ENCODE data around the gene MGAT4A. TPM values are rescaled to one million over a fixed set of nuclear protein-coding genes. Genes with fewer than 3 reads are reported as not detected.

Gene MGAT4A
- total RNA-seq, 6 experiments from 2014 or later, result 0.14 TPM; not detected in 5

DNA sequence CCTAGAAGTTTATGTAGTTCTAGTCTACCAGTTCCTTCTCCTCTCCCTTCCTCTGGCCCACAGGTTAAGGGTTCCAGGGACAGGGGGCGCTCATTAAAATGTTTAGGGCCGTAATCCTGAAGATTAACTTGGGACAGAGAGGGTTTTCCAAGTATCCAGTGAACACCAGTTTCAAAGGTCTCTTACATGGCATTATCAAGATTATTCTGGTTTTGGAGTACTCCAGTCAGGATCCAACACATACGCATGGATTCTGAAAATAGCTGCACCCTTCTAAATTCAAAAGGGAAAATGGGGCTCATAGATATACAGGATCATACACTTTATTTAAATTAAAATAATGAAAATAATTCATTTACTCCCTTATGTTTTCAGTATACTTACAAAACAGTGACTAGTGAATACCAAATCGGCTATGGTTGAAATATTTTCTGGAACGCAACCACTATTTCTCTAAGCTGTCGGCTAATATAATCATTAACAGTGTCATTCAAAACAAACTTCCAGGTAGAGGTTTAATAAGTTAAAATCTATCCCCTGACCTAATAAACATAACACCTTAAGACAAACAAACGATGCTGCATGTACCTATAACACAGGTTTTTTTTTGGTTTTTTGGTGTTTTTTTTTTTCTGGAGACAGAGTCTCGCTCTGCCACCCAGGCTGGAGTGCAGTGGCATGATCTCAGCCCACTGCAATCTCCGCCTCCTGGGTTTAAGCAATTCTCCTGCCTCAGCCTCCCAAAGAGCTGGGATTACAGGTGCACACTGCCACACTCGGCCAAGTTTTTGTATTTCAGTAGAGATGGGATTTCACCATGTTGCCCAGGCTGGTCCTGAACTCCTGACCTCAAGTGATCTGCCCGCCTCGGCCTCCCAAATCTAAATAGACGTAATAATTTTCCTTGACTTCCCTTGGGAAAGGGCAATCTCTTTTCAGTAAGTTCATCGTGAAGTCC lies 44.7 kb downstream of the MGAT4A start:
- H3K36me3 Mint-ChIP-seq (ENCODE audit: low read depth), result no peaks in the 10 kb centered on the region
- no peaks in the 10 kb centered on the region for H3K4me1 Mint-ChIP-seq (ENCODE audit: low read depth)
- no peak for DNase-seq
- no peak overlapping the region for H3K27ac Mint-ChIP-seq
- TF ChIP-seq, protein P1, sequence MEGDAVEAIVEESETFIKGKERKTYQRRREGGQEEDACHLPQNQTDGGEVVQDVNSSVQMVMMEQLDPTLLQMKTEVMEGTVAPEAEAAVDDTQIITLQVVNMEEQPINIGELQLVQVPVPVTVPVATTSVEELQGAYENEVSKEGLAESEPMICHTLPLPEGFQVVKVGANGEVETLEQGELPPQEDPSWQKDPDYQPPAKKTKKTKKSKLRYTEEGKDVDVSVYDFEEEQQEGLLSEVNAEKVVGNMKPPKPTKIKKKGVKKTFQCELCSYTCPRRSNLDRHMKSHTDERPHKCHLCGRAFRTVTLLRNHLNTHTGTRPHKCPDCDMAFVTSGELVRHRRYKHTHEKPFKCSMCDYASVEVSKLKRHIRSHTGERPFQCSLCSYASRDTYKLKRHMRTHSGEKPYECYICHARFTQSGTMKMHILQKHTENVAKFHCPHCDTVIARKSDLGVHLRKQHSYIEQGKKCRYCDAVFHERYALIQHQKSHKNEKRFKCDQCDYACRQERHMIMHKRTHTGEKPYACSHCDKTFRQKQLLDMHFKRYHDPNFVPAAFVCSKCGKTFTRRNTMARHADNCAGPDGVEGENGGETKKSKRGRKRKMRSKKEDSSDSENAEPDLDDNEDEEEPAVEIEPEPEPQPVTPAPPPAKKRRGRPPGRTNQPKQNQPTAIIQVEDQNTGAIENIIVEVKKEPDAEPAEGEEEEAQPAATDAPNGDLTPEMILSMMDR (IDR thresholded peaks at IDR 0.05), result no peak
- no peaks in the 10 kb centered on the region for H3K9me3 Mint-ChIP-seq
- peaks cover 7% of the 10 kb centered on the region for H3K27me3 Mint-ChIP-seq (ENCODE audit: insufficient read depth)
- no peak overlapping the region for H3K4me3 Mint-ChIP-seq

DNA sequence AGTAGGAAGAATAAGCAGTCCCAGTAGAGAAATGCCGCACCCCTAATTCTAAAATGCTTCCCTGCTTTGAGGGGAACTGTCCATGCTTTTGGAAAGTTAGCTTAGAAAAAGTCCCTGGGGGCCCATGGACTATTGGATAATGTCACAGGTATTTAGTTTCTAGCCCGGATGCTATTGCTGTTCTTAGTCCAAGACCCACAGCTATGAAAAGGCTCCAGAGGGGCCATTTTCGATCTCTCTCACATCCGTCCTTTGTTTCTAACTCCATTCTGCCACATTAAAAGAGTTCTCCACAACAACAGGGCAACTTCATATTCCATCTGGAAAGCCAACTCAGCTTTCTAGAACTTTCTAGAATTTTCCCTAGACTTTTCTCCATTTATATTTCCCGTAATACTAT lies 47.2 kb downstream of the MGAT4A start:
- Mint-ChIP-seq H3K36me3 (ENCODE audit: low read depth) (no peaks in the 10 kb centered on the region), H3K9me3 (no peaks in the 10 kb centered on the region), H3K4me1 (ENCODE audit: low read depth) (no peaks in the 10 kb centered on the region), H3K4me3 (no peak overlapping the region), H3K27me3 (ENCODE audit: insufficient read depth) (peaks cover 7% of the 10 kb centered on the region), H3K27ac (no peak overlapping the region)
- DNase-seq, result no peak
- TF ChIP-seq, protein P1 (IDR thresholded peaks at IDR 0.05), result no peak

DNA sequence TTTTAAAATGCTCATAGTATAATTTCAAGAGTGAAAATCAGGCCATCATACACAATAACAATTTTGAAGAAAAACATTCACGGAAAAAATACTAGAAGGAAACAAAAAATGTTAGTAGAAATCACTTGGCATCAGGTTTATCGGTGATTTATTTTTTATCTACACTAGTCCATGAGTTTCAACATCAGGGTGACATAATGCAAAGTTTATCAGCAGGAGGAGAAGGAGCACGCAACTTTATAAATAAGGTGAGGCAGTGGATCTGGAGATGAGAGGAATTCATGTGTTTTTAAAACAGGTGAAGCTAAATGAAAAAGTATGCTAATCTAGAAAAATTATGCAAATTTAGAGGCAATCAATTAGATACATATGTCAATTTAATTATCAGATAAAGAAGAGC lies 54.2 kb downstream of the MGAT4A start:
- no peak overlapping the region for H3K27ac Mint-ChIP-seq
- peaks cover 10% of the 10 kb centered on the region for H3K4me1 Mint-ChIP-seq (ENCODE audit: low read depth)
- DNase-seq, result no peak
- TF ChIP-seq, protein P1 (IDR thresholded peaks at IDR 0.05), result no peak
- peaks cover 6% of the 10 kb centered on the region; the same call in 1 of the 2 replicates for H3K9me3 Mint-ChIP-seq
- peaks cover 3% of the 10 kb centered on the region; the same call in 1 of the 2 replicates for H3K27me3 Mint-ChIP-seq (ENCODE audit: insufficient read depth)
- H3K4me3 Mint-ChIP-seq, result no peak overlapping the region
- H3K36me3 Mint-ChIP-seq (ENCODE audit: low read depth), result 0 out of 2 replicates have a peak, but pooled peaks cover 6% of the 10 kb centered on the region

DNA sequence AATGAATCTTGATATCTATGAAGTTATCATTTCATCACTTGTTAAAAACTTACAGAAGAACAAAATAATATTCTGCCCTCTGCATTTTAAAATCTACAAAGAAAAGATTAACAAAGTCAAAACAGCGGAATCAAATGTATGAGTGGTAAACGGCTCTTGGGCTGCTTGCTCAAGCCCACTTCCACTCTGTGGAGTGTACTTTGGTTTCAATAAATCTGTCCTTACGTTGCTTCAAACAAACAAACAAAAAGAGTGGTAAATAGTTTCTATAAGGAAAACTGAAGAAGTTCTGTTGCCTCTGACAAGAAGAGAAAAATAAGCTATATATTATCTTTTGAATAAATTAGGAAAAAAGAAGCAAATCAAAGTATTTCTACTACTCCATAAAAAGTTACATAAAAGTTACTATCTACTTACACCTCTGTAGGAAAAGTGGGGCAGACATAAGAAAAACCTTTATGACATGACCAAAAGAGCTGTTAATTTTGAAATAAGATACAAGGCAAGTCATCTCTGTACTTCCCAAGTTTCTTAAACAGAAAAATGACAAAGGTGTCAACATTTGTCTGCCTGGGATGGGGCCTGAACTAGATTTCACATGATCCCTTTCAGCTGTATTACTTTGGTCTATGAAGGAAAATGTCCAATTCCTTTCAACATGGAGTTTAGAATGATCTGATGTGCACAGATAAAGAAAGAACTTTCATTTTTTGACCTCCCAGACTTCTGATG lies 56.5 kb downstream of the MGAT4A start:
- H3K27me3 Mint-ChIP-seq (ENCODE audit: insufficient read depth), result peaks cover 5% of the 10 kb centered on the region; the same call in 1 of the 2 replicates
- TF ChIP-seq, protein P1 (IDR thresholded peaks at IDR 0.05), result no peak
- peaks cover 16% of the 10 kb centered on the region for H3K4me1 Mint-ChIP-seq (ENCODE audit: low read depth)
- no peak for DNase-seq
- 0 out of 2 replicates have a peak, but pooled peaks cover 6% of the 10 kb centered on the region for H3K36me3 Mint-ChIP-seq (ENCODE audit: low read depth)
- peaks cover 6% of the 10 kb centered on the region; the same call in 1 of the 2 replicates for H3K9me3 Mint-ChIP-seq
- no peak overlapping the region for H3K4me3 Mint-ChIP-seq
- H3K27ac Mint-ChIP-seq, result no peak overlapping the region

DNA sequence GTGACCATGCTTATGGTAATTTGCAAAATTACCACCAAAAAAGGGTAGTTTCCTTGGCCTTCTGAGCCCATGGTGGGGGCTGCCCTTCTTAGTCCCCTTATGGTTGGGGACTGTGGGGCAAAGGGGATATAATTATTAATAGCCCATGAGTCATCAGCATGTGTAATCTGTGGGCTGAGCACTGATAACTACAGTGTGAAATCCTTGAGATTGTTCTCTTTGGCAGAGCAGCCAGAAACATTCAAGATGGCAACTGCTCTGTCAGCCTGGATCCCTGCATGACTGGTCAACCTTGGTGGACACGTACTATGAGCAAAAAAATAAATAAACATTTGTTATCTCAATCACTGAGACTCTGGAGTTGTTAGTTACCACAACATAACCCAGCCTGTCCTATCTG lies 61.3 kb downstream of the MGAT4A start:
- H3K36me3 Mint-ChIP-seq (ENCODE audit: low read depth), result peaks cover 10% of the 10 kb centered on the region; the same call in 1 of the 2 replicates
- TF ChIP-seq, protein P1 (IDR thresholded peaks at IDR 0.05), result no peak
- DNase-seq, result no peak
- H3K4me3 Mint-ChIP-seq, result no peak overlapping the region
- peaks cover 16% of the 10 kb centered on the region for H3K4me1 Mint-ChIP-seq (ENCODE audit: low read depth)
- H3K9me3 Mint-ChIP-seq, result peaks cover 6% of the 10 kb centered on the region
- H3K27ac Mint-ChIP-seq, result no peak overlapping the region
- H3K27me3 Mint-ChIP-seq (ENCODE audit: insufficient read depth), result peaks cover 20% of the 10 kb centered on the region

Data from HFFc6 (cell line).